Esophagus muscularis mucosa (tissue), 4 donors: Measurements from ENCODE around the gene SLC25A1. TPM values are rescaled to one million over a fixed set of nuclear protein-coding genes. Genes with fewer than 3 reads are reported as not detected.

Experiments
- DNase-seq: peaks from one replicate; pipeline ENCODE4 v3.0.0-alpha.2; 2017; ENCODE audit errors: extremely low spot score
- H3K27ac ChIP-seq, 4 donors: fragments of 200-600 bp; sonication (generic); replicated peaks in 1 of 4; 1 replicate in 3 of 4; 2 replicates in 1 of 4; pipeline ENCODE4 v1.5.1; 2016 to 2019; ENCODE audit warnings: mild to moderate bottlenecking in 1 of 4
- H3K27me3 ChIP-seq, 4 donors: fragments of 200-600 bp; sonication (generic); one replicate each; pipeline versions ENCODE4 v1.5.1 to v1.6.0; 2016 to 2019
- H3K36me3 ChIP-seq, 4 donors: fragments of 200-600 bp; sonication (generic); one replicate each; pipeline ENCODE4 v1.5.1; 2016 to 2019
- H3K4me1 ChIP-seq, 4 donors: fragments of 200-600 bp; sonication (generic); one replicate each; pipeline ENCODE4 v1.5.1; 2016 to 2019
- H3K4me3 ChIP-seq, 4 donors: fragments of 200-600 bp; sonication (generic); 1 replicate in 2 of 4; 2 replicates in 2 of 4; pipeline ENCODE4 v1.5.1; 2016 to 2019; ENCODE audit warnings: mild to moderate bottlenecking in 4 of 4, moderate library complexity in 1 of 4
- H3K9me3 ChIP-seq, 4 donors: fragments of 200-600 bp; sonication (generic); 1 replicate in 3 of 4; 2 replicates in 1 of 4; pipeline ENCODE4 v1.5.1; 2016 to 2019
- CTCF ChIP-seq, 3 experiments: fragments of 200-600 bp in 2 of 3; fragments of 450-650 bp in 1 of 3; sonication (generic) in 2 of 3; IDR thresholded peaks; one replicate each; pipeline ENCODE4 v1.5.1; 2017 to 2019; ENCODE audit warnings: antibody characterized with exemption in 3 of 3, mild to moderate bottlenecking in 2 of 3, moderate library complexity in 1 of 3
- EP300 ChIP-seq: sonication (generic); formaldehyde crosslinking; IDR thresholded peaks from one replicate; pipeline ENCODE4 v1.6.1; 2017; ENCODE audit warnings: antibody characterized with exemption
- POLR2A ChIP-seq: fragments of 450-650 bp; IDR thresholded peaks from one replicate; pipeline ENCODE4 v1.6.1; 2017; ENCODE audit warnings: antibody characterized with exemption, moderate library complexity, mild to moderate bottlenecking, low read depth
- POLR2AphosphoS5 ChIP-seq, 2 donors: sonication (generic); formaldehyde crosslinking; IDR thresholded peaks; one replicate each; pipeline ENCODE4 v1.6.1; 2017; ENCODE audit warnings: antibody characterized with exemption in 2 of 2
- WGBS: methylation state at CpG from one replicate; pipeline ENCODE4 v1.1.5; 2018; 5-methylcytosine and 5-hydroxymethylcytosine counted together
- intact Hi-C: fragments of 100-400 bp; cut with DNase I; formaldehyde crosslinking; loops from one replicate; pipeline ENCODE4 v1.15.1; 2023
- total RNA-seq, 4 donors: library from RNA; depleted of rRNA; stranded (reverse); fragments of >200 nt; gene quantifications; one replicate each; pipeline versions ENCODE4 v1.1.0 to v1.2.1, GENCODE V29; 2016

SLC25A1 gene
- total RNA-seq, 4 donors from 2014 or later: 57.3 to 88.9 (median 71.8) TPM

- no peak for TF ChIP-seq POLR2AphosphoS5 (IDR thresholded peaks at IDR 0.05)
- intact Hi-C loops: no loop called here
- H3K4me3 ChIP-seq: no peak overlapping the region
- no peak overlapping the region for H3K27ac ChIP-seq
- WGBS: 92% methylated on average over 13 of the region's 16 CpGs
- H3K36me3 ChIP-seq: peaks cover 0 to 13% (median 11%) of the 10 kb centered on the region in 4 donors
- DNase-seq: no peak
- peaks cover 5 to 8% (median 7%) of the 10 kb centered on the region in 4 donors for H3K4me1 ChIP-seq
- no peaks in the 10 kb centered on the region for H3K9me3 ChIP-seq
- no peaks in the 10 kb centered on the region for H3K27me3 ChIP-seq
These were observed 51.1 kb downstream of the SLC25A1 start for GRCh38 chr22:19127329-19128008.

- H3K27me3 ChIP-seq: no peaks in the 10 kb centered on the region
- H3K9me3 ChIP-seq: no peaks in the 10 kb centered on the region
- intact Hi-C loops: no loop called here
- no peak overlapping the region for H3K4me3 ChIP-seq
- no peak for DNase-seq
- no peak for TF ChIP-seq CTCF (IDR thresholded peaks at IDR 0.05)
- TF ChIP-seq EP300: no peak
- TF ChIP-seq POLR2AphosphoS5 (IDR thresholded peaks at IDR 0.05): no peak
- TF ChIP-seq POLR2A: no peak
- H3K4me1 ChIP-seq: peaks cover 5 to 10% (median 7%) of the 10 kb centered on the region in 4 donors
- H3K27ac ChIP-seq: no peak overlapping the region
- 89% methylated on average over 19 of the region's 19 CpGs for WGBS
- H3K36me3 ChIP-seq: peaks cover 0 to 4% (median 2%) of the 10 kb centered on the region in 4 donors
These were observed 51.9 kb downstream of the SLC25A1 start for GRCh38 chr22:19126309-19127273.

Other genes starting within 250 kb of the SLC25A1 start
- gene PRODH, start 242.4 kb downstream of the SLC25A1 start, total RNA-seq: 1 to 10 TPM; 1.4 to 7.2 (median 3.9) TPM
- gene DGCR2, start 56.3 kb downstream of the SLC25A1 start, total RNA-seq: 10 to 100 TPM; 45.7 to 79.6 (median 65.4) TPM
- gene TSSK2, start 47.4 kb downstream of the SLC25A1 start, total RNA-seq: not detected
- gene ESS2, start 34.1 kb downstream of the SLC25A1 start, total RNA-seq: 10 to 100 TPM; 11.2 to 21.9 (median 19.9) TPM
- not detected for gene GSC2, start 28.4 kb downstream of the SLC25A1 start, total RNA-seq
- gene CLTCL1, start 113.0 kb upstream of the SLC25A1 start, total RNA-seq: 1 to 10 TPM; 4.8 to 8.9 (median 6.0) TPM